H1 (cell line): ENCODE data around the gene CYP1A1. TPM values are rescaled to one million over a fixed set of nuclear protein-coding genes. Genes with fewer than 3 reads are reported as not detected.

Source experiments
- CTCF ChIA-PET: fragments of 300-600 bp; sonication (Branson Sonifier 250); formaldehyde crosslinking; loops from one replicate; lab custom pipeline; 2021; ENCODE audit not compliant: partially characterized antibody; lab: Charles Lee
- POLR2A ChIA-PET: fragments of 300-600 bp; sonication (Branson Sonifier 250); formaldehyde crosslinking; loops from one replicate; lab custom pipeline; 2021; ENCODE audit warnings: inconsistent platforms; ENCODE audit not compliant: partially characterized antibody; lab: Charles Lee
- DNase-seq, 2 experiments: peaks; one replicate each; pipeline versions ENCODE4 v3.0.0 to v3.0.0-alpha.2; 2010 to 2022; ENCODE audit warnings: low spot score in 2 of 2, low read depth in 1 of 2, mixed read lengths in 1 of 2
- FAIRE-seq: peaks from 2 replicates; lab custom pipeline; 2011; peaks lifted over from hg19 to GRCh38; lab: Jason Lieb, UNC
- H2AFZ ChIP-seq: 2 replicates; pipeline ENCODE4 v1.8.1; 2012; ENCODE audit warnings: low read length, inconsistent platforms
- H2AK5ac ChIP-seq: 2 replicates; pipeline ENCODE4 v1.6.1; 2013; ENCODE audit warnings: low read depth, low read length
- H2BK120ac ChIP-seq: replicated peaks from 2 replicates; pipeline ENCODE3; 2013; ENCODE audit warnings: low read depth, low read length, inconsistent platforms
- H2BK12ac ChIP-seq: 2 replicates; pipeline ENCODE4 v1.6.1; 2013; ENCODE audit warnings: low read depth, low read length
- H2BK15ac ChIP-seq: 2 replicates; pipeline ENCODE4 v1.6.1; 2013; ENCODE audit warnings: low read length
- H2BK20ac ChIP-seq: 2 replicates; pipeline ENCODE4 v1.6.1; 2013; ENCODE audit warnings: low read length
- H2BK5ac ChIP-seq: 2 replicates; pipeline ENCODE4 v1.6.1; 2013; ENCODE audit warnings: low read depth, low read length
- H3K14ac ChIP-seq: 2 replicates; pipeline ENCODE4 v1.6.1; 2013; ENCODE audit warnings: inconsistent platforms; ENCODE audit not compliant: insufficient read length
- H3K18ac ChIP-seq: 2 replicates; pipeline ENCODE4 v1.6.1; 2013; ENCODE audit warnings: low read length; ENCODE audit errors: extremely low read depth
- H3K23ac ChIP-seq: 2 replicates; pipeline ENCODE4 v1.6.1; 2013; ENCODE audit warnings: inconsistent platforms; ENCODE audit not compliant: insufficient read length
- H3K23me2 ChIP-seq: 2 replicates; pipeline ENCODE4 v1.6.1; 2013; ENCODE audit warnings: low read depth, low read length
- H3K27ac ChIP-seq: 2 replicates; pipeline ENCODE4 v1.6.1; 2011; ENCODE audit warnings: low read depth, low read length, inconsistent platforms
- H3K27me3 ChIP-seq, 4 experiments: replicated peaks in 1 of 4; 1 replicate in 1 of 4; 2 replicates in 3 of 4; pipeline versions ENCODE4 v1.6.1 to v1.8.1; 2011 to 2013; ENCODE audit warnings: low read length in 3 of 4, mild to moderate bottlenecking in 3 of 4, inconsistent platforms in 2 of 4, mixed read lengths in 2 of 4, moderate library complexity in 1 of 4; ENCODE audit not compliant: control insufficient read depth in 3 of 4, insufficient read depth in 3 of 4; ENCODE audit errors: extremely low read depth in 1 of 4
- H3K36me3 ChIP-seq, 4 experiments: 2 replicates each; pipeline versions ENCODE4 v1.6.1 to v1.8.1; 2011 to 2013; ENCODE audit warnings: mild to moderate bottlenecking in 4 of 4, low read length in 3 of 4, moderate library complexity in 2 of 4, control low read depth in 1 of 4, inconsistent platforms in 1 of 4; ENCODE audit not compliant: insufficient read depth in 4 of 4, control insufficient read depth in 2 of 4
- H3K4ac ChIP-seq: replicated peaks from 2 replicates; pipeline ENCODE3; 2013; ENCODE audit warnings: low read length, low read depth, mixed read lengths, inconsistent platforms; ENCODE audit not compliant: insufficient read length
- H3K4me1 ChIP-seq, 4 experiments: replicated peaks in 1 of 4; 1 replicate in 1 of 4; 2 replicates in 3 of 4; pipeline versions ENCODE4 v1.6.1 to v1.8.1; 2011 to 2013; ENCODE audit warnings: low read length in 3 of 4, inconsistent platforms in 2 of 4, mixed read lengths in 1 of 4; ENCODE audit not compliant: insufficient read depth in 4 of 4, control insufficient read depth in 3 of 4
- H3K4me2 ChIP-seq, 2 experiments: 2 replicates each; pipeline versions ENCODE4 v1.6.1 to v1.8.1; 2011 to 2013; ENCODE audit warnings: low read depth in 2 of 2, low read length in 2 of 2, control low read depth in 1 of 2, inconsistent platforms in 1 of 2, mild to moderate bottlenecking in 1 of 2; ENCODE audit not compliant: insufficient read depth in 1 of 2
- H3K4me3 ChIP-seq, 4 experiments: fragments of 200-600, 300-600 bp in 1 of 4; sonication (generic), shearing (Covaris generic), sonication (Bioruptor Twin) in 1 of 4; 2 replicates each; pipeline versions ENCODE4 v1.5.1 to v1.8.1; 2011 to 2016; ENCODE audit warnings: low read length in 4 of 4, low read depth in 3 of 4, control low read depth in 2 of 4, inconsistent platforms in 2 of 4, mild to moderate bottlenecking in 2 of 4, mixed read lengths in 1 of 4, moderate library complexity in 1 of 4; ENCODE audit not compliant: insufficient read depth in 2 of 4; ENCODE audit errors: extremely low read depth in 1 of 4
- H3K56ac ChIP-seq: replicated peaks from 2 replicates; pipeline ENCODE3; 2013; ENCODE audit warnings: low read depth, mild to moderate bottlenecking, mixed read lengths, low read length, inconsistent platforms; ENCODE audit not compliant: insufficient read length
- H3K79me1 ChIP-seq: 2 replicates; pipeline ENCODE4 v1.6.1; 2013; ENCODE audit warnings: low read depth, low read length, control low read depth
- H3K79me2 ChIP-seq, 2 experiments: 2 replicates each; pipeline versions ENCODE4 v1.6.1 to v1.8.1; 2012 to 2013; ENCODE audit warnings: low read length in 2 of 2, mild to moderate bottlenecking in 2 of 2, inconsistent platforms in 1 of 2; ENCODE audit not compliant: insufficient read depth in 2 of 2, control insufficient read depth in 1 of 2
- H3K9ac ChIP-seq, 4 experiments: replicated peaks in 1 of 4; 1 replicate in 1 of 4; 2 replicates in 3 of 4; pipeline versions ENCODE4 v1.6.1 to v1.8.1; 2011 to 2013; ENCODE audit warnings: low read depth in 3 of 4, low read length in 3 of 4, control low read depth in 2 of 4, mild to moderate bottlenecking in 2 of 4, moderate library complexity in 2 of 4, inconsistent platforms in 1 of 4; ENCODE audit errors: extremely low read depth in 1 of 4
- H3K9me3 ChIP-seq, 2 experiments: 2 replicates each; pipeline versions ENCODE4 v1.6.1 to v1.8.1; 2012 to 2013; ENCODE audit warnings: mild to moderate bottlenecking in 2 of 2, moderate library complexity in 2 of 2, control low read depth in 1 of 2, inconsistent platforms in 1 of 2, low read depth in 1 of 2, low read length in 1 of 2, mixed read lengths in 1 of 2; ENCODE audit not compliant: insufficient read depth in 2 of 2
- H4K20me1 ChIP-seq, 2 experiments: replicated peaks in 1 of 2; 2 replicates each; pipeline versions ENCODE3 to v1.8.1; 2011 to 2013; ENCODE audit warnings: inconsistent platforms in 2 of 2, low read length in 2 of 2, mild to moderate bottlenecking in 1 of 2; ENCODE audit not compliant: insufficient read depth in 2 of 2, control insufficient read depth in 1 of 2
- H4K5ac ChIP-seq: 2 replicates; pipeline ENCODE4 v1.6.1; 2013; ENCODE audit warnings: low read length, low read depth, mixed read lengths, inconsistent platforms; ENCODE audit not compliant: insufficient read length
- H4K8ac ChIP-seq: 2 replicates; pipeline ENCODE4 v1.8.0; 2013; ENCODE audit warnings: mild to moderate bottlenecking, moderate library complexity, low read length, inconsistent platforms; ENCODE audit not compliant: insufficient read depth; ENCODE audit errors: extremely low read depth
- H4K91ac ChIP-seq: replicated peaks from 2 replicates; pipeline ENCODE3; 2013; ENCODE audit warnings: low read length, mixed read lengths, inconsistent platforms; ENCODE audit not compliant: insufficient read length
- ATF2 ChIP-seq: IDR thresholded peaks from 2 replicates; pipeline ENCODE4 v1.6.1; 2012; ENCODE audit warnings: low read length, inconsistent platforms
- CEBPB ChIP-seq: IDR thresholded peaks from 2 replicates; pipeline ENCODE4 v1.6.1; 2012; ENCODE audit warnings: low read depth, low read length
- CTBP2 ChIP-seq: IDR thresholded peaks from 2 replicates; pipeline ENCODE4 v1.7.0; 2011; ENCODE audit warnings: borderline replicate concordance, mild to moderate bottlenecking, moderate library complexity, mixed read lengths, low read length; ENCODE audit not compliant: insufficient read depth, insufficient read length
- EGR1 ChIP-seq: IDR thresholded peaks from 2 replicates; pipeline ENCODE4 v1.6.1; 2011; ENCODE audit warnings: low read depth, low read length, borderline replicate concordance
- HDAC2 ChIP-seq, 2 experiments: fragments of 300-600 bp in 1 of 2; sonication (generic) in 1 of 2; IDR thresholded peaks; 2 replicates each; pipeline ENCODE4 v1.6.1; 2011 to 2012; ENCODE audit warnings: low read depth in 2 of 2, low read length in 2 of 2, mild to moderate bottlenecking in 2 of 2, moderate library complexity in 2 of 2, borderline replicate concordance in 1 of 2, inconsistent platforms in 1 of 2
- HDAC6 ChIP-seq: IDR thresholded peaks from one replicate; pipeline ENCODE4 v1.7.1; 2012; ENCODE audit warnings: low read depth, mild to moderate bottlenecking, inconsistent platforms, low read length, moderate library complexity
- JUND ChIP-seq: IDR thresholded peaks from 2 replicates; pipeline ENCODE4 v1.6.1; 2011; ENCODE audit warnings: mild to moderate bottlenecking, improper control_type of control experiment, low read length
- TAF1 ChIP-seq: IDR thresholded peaks from 2 replicates; pipeline ENCODE4 v1.6.1; 2011; ENCODE audit warnings: mild to moderate bottlenecking, low read depth, low read length
- TAF7 ChIP-seq: optimal IDR thresholded peaks from 2 replicates; pipeline ENCODE3; 2011; ENCODE audit warnings: low read depth, mild to moderate bottlenecking, inconsistent platforms, low read length, moderate library complexity, borderline replicate concordance
- TEAD4 ChIP-seq: IDR thresholded peaks from 2 replicates; pipeline ENCODE4 v1.6.1; 2012; ENCODE audit warnings: low read depth, low read length, inconsistent platforms, mixed read lengths
- USF2 ChIP-seq: IDR thresholded peaks from 2 replicates; pipeline ENCODE4 v1.6.1; 2011; ENCODE audit warnings: low read length, improper control_type of control experiment
- WGBS, 2 experiments: shearing (Covaris generic) in 1 of 2; methylation state at CpG; one replicate each; pipeline versions ENCODE4 v1.1.6 to v1.1.7; 2013 to 2015; ENCODE audit warnings: low lambda C conversion rate in 2 of 2, mixed read lengths in 2 of 2, inconsistent platforms in 1 of 2, low coverage in 1 of 2, missing lambda C conversion rate in 1 of 2; ENCODE audit not compliant: insufficient replicate concordance in 2 of 2, insufficient coverage in 1 of 2, insufficient read length in 1 of 2; ENCODE audit errors: extremely low coverage in 1 of 2, missing lambda C conversion rate in 1 of 2; 5-methylcytosine and 5-hydroxymethylcytosine counted together
- polyA plus RNA-seq, 7 experiments: library from polyadenylated mRNA; depleted of rRNA in 3 of 7; stranded (reverse) in 5 of 7; unstranded in 2 of 7; fragments of >200 nt in 5 of 7; fragments of 200-250 nt in 2 of 7; gene quantifications; 1 replicate in 5 of 7; 2 replicates in 1 of 7; 4 replicates in 1 of 7; pipeline versions ENCODE4 v1.2.1 to v1.2.3, GENCODE V29; 2011 to 2013; ENCODE audit warnings: missing spikeins in 2 of 7, mixed read lengths in 2 of 7
- total RNA-seq: library from RNA; stranded (reverse); fragmentation: NEBNext Ultra II Directional; extraction: Animal tissue kit (Norgen Biotek cat#: 25700); gene quantifications from 2 replicates; pipeline ENCODE4 v1.2.1, GENCODE V29; 2021

Gene CYP1A1
- total and polyA plus RNA-seq, 2 of the 8 experiments (the other 6 are each of a cell fraction or from before 2014, with no cell fraction given) = 0.32 to 0.35 TPM

- Histone ChIP-seq H3K18ac (no peak overlapping the region), H3K9me3 (no peaks in the 10 kb centered on the region), H4K91ac (no peak overlapping the region), H3K36me3 (no peaks in the 10 kb centered on the region), H2AFZ (no peak overlapping the region), H3K27me3 (peaks cover 0 to 6% (median 3%) of the 10 kb centered on the region in 4 experiments; a peak in 2 of 7 replicates), H4K5ac (no peak overlapping the region), H3K4ac (no peak overlapping the region), H3K56ac (no peak overlapping the region), H3K9ac (no peak overlapping the region), H3K4me2 (no peak overlapping the region), H4K8ac (no peak overlapping the region), H2AK5ac (no peak overlapping the region), H2BK5ac (no peak overlapping the region), H3K14ac (no peak overlapping the region), H3K4me1 (peaks cover 0 to 4% (median 0%) of the 10 kb centered on the region in 4 experiments; a peak in 2 of 7 replicates), H3K79me2 (no peaks in the 10 kb centered on the region), H3K23me2 (no peaks in the 10 kb centered on the region), H4K20me1 (peaks cover 0 to 1% of the 10 kb centered on the region in 2 experiments), H2BK15ac (no peak overlapping the region), H3K27ac (no peak overlapping the region), H2BK120ac (no peak overlapping the region), H2BK20ac (no peak overlapping the region), H3K4me3 (no peak overlapping the region), H3K79me1 (no peaks in the 10 kb centered on the region), H2BK12ac (no peak overlapping the region), H3K23ac (no peak overlapping the region)
- 80% methylated on average over 4 of the region's 4 CpGs; no CpG with 5 or more reads in 1 of the 2 experiments for WGBS, 2 experiments
- DNase-seq = no peak
- CTCF ChIA-PET = interaction anchor here (0.6 to 2.7 kb wide), 4 partner anchors 23 to 125 kb away, joined by 3 to 10 read pairs (median 4); no protein-coding TSS in a partner anchor
- POLR2A ChIA-PET = interaction anchor here (1.0 kb wide), 1 partner anchor 20 kb away, joined by 3 read pairs; no protein-coding TSS in a partner anchor
- FAIRE-seq = no peak
- TF ChIP-seq JUND (no peak), TAF1 (no peak), USF2 (no peak), EGR1 (no peak), HDAC6 (no peak), CTBP2 (no peak), HDAC2 (IDR thresholded peaks at IDR 0.05; ENCODE audit: borderline replicate concordance in 1 of 2, low read depth in 2 of 2, low read length in 2 of 2) (no peak), TAF7 (no peak), ATF2 (no peak), TEAD4 (no peak), CEBPB (no peak)
Observed at GRCh38 chr15:74746389-74746788, 21.1 kb upstream of the CYP1A1 start.
